ENCODE data around the gene INVS.
"Not testable (repeated sequence)": the region's sequence is repeated elsewhere in the genome, so short reads cannot be mapped to it uniquely, and the experiment has no call there.

Gene INVS

DNA sequence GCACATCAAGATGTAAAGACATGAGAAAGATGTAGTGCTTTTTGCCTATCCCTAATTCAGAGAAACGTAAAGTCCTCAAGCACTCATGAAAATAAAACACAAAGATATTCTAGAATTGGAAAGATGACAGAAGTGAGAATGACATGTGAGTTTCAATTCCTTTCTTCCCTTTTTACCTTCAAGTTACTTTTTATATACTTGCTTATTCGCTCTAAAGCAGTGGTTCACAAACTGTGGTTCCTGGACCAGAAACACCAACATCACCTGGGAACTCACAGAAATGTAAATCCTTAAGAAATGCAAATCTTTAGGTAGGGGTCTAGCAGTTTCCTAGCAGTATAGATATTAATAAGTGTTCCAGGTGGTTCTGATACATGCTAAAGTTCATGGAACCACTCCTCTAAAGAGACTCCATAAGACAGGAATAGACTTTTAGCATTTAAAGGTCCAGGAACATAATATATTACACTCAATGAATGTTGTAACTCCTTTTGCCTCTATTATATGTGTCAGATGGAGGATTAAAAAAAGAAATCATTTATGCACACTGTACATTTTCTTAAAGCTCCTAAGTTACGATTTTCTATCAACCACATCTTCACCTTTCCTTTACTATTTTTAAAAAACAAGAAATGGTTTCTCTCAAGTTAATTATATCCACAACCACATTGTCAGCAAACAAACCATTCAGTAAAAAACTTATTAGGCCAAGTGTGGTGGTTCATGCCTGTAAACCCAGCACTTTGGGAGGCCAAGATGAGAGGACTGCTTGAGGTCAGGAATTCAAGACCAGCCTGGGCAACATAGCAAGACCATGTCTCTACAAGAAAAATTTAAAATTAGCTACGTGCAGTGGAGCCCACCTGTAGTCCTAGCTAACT, 40.1 kb upstream of the INVS start:
- FAIRE-seq (no peak), DNase-seq (ENCODE audit: insufficient read length, low spot score) (no peak)
- no peak for TF ChIP-seq CTCF (IDR thresholded peaks at IDR 0.05; ENCODE audit: insufficient read depth, missing control alignments)

GRCh38 chr9:100062683-100063082, 36.4 kb upstream of the INVS start:
- not testable (repeated sequence) for FAIRE-seq

DNA sequence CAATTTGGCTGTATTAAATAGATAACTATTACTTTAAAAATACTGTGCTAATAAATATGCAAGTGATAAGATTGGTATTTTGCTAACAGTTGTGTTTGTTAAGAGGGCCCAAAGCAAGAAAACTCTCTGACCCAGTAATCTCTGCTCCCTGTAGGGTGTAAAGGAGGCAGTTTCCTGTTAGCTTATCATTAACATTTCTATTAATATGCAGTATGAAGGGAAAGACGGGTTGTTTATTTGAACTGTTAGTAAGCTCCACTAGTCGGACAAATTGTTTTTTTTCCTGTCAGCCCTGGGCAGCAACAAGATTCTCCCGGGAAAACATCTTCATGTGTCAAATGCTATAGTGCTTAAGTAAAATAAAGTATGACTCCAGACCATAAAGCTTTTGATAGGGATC, 35.9 kb upstream of the INVS start:
- no peak for DNase-seq (ENCODE audit: insufficient read length, low spot score)
- no peak for FAIRE-seq
- no peak for TF ChIP-seq CTCF (IDR thresholded peaks at IDR 0.05; ENCODE audit: insufficient read depth, missing control alignments)

More at GRCh38 chr9:100062683-100063082, 36.4 kb upstream of the INVS start:
- not testable (repeated sequence) for DNase-seq (ENCODE audit: insufficient read length, low spot score)

DNA sequence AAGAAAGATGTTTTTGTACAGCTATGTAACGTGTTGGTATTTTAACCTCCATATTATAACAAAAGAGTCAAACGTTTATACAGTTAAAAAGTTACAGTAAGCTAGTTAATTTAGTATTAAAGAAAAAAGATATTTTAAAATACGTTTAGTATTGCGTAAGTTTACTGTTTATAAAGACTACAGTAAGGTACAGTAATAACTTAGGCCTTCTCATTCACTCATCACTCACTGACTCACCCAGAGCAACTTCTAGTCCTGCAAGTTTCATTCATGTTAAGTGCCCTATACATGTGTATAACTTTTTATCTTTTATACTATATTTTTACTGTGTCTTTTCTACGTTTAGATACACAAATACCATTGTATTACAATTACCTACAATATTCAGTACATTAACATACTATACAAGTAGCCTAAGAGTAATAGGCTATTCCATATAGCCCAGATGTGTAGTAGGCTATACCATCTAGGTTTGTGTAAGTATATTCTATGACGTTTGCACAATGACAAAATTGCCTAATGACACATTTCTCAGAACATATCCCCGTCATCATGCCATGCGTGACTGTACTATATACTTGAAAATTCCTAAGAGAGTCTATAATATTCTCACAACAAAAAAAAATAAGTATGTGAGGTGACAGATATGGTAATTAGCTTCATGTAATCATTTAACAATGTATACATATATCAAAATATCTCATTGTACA, 34.0 kb upstream of the INVS start:
- no peak for DNase-seq (ENCODE audit: insufficient read length, low spot score)
- no peak for TF ChIP-seq CTCF (IDR thresholded peaks at IDR 0.05; ENCODE audit: insufficient read depth, missing control alignments)
- no peak for FAIRE-seq

DNA sequence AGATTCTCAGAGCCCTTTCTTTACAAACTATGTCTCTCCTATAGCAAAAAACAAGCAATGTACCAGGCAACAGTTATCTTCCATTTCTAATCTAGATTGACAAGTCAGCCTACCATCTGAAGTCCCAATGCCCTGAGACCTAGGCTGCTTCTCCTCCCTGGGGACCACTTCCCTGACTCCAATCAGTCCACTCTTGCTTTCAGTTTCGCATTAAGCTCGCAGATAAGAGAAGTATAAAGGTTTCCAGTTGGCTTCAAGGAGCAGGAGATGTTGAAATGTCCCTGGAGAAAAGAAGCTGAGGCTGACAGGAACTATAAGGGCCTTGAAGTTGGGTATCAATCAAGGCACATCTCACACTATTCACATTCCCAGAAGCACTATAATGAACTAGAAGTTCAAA, 32.5 kb upstream of the INVS start:
- DNase-seq (ENCODE audit: insufficient read length, low spot score) (no peak), FAIRE-seq (no peak)
- TF ChIP-seq CTCF (IDR thresholded peaks at IDR 0.05; ENCODE audit: insufficient read depth, missing control alignments) = no peak

GRCh38 chr9:100067990-100068389, 31.1 kb upstream of the INVS start:
- not testable (repeated sequence) for DNase-seq (ENCODE audit: insufficient read length, low spot score); FAIRE-seq

- FAIRE-seq; DNase-seq (ENCODE audit: insufficient read length, low spot score): not testable (repeated sequence)
Observed at GRCh38 chr9:100069068-100069467, 30.0 kb upstream of the INVS start.

DNA sequence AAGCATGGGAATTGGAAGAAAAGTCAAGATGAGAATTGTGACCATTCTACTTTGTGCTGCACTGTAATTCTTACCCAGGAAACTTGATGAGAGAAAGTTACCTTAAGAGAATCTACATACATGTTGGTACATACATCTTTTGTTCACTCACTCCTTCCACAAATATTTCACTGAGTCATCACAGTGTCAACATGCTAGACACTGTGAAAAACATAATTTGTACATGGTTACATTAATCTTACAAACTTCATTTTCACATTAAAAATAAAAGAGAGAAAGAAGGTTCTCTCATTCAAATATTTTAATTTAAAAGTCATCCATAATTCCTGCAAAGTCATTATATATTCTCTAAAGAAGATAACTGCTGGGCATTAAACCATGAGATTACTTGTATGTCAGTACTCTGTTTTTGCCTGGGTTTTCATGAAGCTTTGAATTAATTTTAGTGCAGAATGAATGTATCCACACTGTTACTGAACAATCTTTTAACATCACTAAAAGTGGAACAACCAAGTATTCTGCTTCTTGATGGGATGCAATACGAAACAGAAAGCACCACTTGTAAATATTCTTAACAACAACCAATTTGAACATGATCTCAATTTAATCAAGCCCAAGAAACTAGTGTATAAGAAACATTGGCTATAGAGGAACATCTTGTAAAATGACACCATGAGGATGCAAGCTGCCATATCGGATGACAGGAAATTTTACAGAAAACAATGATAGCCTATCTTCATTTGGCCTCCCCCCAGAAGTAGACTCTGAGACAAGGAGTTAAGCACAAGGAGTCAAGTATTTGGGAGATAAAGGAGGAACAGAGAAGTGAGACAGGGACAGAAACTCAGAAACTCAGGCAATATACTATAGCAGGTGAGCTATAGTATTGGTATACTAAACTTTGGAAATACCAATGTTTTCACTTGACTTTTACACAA, 28.7 kb upstream of the INVS start:
- FAIRE-seq = no peak
- TF ChIP-seq CTCF (IDR thresholded peaks at IDR 0.05; ENCODE audit: insufficient read depth, missing control alignments) = no peak
- DNase-seq (ENCODE audit: insufficient read length, low spot score) = no peak

Data from D721Med (cell line).